Measurements from ENCODE around the gene ASTL.

Gene ASTL

DNA sequence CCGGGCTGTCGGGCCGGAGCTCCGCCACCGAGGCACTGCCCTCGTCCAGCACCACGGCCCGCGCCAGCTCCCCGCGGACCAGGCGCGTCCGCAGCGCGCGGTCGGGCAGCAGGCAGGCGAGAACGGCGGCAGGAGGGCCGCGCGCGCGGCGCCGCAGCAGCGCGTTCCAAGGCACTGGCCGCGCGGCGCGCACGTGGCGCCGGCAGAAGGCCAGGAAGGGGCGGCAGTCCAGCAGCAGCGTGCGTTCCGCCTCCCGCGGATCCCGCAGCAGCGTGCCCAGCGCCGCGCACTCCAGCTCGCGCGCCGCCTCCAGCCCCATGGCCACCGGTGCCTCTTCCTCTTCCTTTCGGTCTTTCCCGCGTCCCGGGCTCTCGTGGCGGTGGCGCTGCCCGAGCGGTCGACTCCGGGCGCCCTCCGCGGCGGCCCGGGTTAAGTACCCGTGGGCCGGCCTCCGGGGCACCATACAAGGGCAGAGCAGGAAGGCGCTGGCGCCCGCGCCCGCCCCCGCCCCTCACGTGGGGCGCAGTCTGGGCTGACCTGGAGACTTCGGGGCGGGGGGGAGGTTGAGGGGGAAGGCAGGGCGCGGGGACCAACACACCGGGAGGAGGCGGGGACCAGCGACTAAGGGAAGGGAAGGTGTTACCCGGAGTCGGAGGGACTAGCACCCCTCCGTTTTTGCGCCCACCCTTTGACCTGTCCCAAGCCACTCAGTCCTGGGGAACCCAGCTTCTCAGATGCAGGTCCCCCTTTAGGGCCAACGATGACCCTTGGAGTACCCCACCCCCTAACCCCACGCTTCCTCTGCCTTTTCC is 6.9 kb upstream of the ASTL start, which contains the start of gene DUSP2:
TSS of gene DUSP2 (minus strand) at position 405 of the 812 bp plus-strand sequence. CDS start at position 319, 86 bp downstream.
- DNase-seq: peak; percentile 94

DNA sequence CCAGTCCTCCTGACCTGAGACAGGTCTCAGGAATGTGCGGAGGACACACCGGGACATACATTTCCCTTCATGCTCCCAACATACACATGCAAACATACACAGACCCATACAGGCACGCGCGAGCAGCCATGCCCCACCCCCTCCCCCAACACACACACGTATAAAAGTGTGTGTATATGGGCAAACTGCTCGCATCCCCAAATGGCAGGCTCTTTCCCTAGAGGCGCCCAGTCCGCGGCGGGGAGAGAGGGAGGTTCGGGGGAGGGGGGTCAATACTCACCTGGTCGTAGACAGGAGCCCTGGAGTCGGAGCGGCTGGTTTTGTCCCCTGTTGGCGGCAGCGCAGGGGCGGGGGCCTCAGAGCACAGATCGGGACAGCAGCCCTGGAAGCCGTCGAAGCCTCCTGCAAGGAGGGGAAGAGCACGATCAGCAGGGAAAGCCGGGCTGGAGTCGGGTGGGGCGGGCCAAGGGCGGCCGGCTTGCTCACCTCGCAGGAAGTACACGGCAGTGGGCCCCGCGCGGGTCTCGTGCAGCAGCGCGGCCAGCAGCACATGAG is 6.3 kb upstream of the ASTL start:
- DNase-seq: peak; percentile 47

DNA sequence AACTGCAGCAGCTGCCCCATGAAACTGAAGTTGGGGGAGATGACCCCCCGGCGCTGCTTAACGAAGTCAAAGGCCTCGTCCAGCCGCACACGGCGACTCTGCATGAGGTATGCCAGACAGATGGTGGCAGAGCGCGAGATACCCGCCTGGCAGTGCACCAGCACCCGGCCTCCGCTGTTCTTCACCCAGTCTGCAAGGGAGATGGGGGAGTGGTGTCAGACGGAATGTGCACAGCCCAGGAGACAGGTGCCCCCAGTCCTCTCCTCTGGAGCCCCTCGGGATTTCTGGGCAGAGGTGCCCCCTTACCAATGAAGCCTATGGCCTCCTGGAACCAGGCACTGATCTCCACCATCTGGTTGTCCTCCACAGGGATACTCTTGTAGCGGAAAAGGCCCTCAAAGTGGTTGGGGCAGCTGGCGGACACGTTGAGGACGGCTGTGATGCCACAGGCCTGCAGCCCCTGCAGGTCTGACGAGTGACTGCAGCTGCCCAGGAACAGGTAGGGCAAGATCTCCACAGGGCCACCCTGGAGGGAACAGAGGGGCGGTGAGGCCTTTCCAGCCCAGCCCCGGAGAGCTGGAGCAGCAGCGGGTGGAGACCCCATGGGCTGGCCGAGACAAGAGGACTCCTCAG is 5.7 kb upstream of the ASTL start:
- peak; percentile 45 for DNase-seq

DNA sequence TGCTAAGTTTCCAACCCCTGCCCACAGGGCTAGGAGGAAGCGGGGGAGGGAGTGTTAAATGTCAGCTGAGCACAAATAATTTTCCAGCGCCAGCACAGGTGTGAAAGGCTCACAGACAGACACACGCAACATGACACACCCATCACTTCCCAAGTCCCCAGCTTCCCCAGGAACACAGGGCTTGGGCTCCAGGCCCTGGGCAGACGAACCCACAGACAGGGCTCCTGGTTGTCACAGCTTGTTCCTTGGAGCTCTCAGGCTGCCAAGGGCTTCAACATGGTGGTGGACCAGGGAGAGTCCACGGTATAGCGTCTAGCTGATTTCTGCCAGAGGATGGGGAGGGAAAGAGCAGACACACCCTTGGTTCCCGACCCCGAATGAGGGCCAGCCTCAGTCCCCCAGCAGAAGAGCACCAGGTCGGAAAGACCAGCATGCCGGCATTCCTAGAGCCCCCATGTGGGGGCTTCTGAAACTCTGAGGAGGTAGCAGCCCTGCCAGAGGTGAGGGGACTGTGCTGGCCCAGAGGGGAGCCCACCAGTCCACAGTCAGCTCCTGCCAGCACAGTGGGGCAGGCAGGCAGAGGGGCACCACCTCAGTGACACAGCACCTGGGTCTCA is 5.0 kb upstream of the ASTL start:
- DNase-seq: peak; percentile 39

DNA sequence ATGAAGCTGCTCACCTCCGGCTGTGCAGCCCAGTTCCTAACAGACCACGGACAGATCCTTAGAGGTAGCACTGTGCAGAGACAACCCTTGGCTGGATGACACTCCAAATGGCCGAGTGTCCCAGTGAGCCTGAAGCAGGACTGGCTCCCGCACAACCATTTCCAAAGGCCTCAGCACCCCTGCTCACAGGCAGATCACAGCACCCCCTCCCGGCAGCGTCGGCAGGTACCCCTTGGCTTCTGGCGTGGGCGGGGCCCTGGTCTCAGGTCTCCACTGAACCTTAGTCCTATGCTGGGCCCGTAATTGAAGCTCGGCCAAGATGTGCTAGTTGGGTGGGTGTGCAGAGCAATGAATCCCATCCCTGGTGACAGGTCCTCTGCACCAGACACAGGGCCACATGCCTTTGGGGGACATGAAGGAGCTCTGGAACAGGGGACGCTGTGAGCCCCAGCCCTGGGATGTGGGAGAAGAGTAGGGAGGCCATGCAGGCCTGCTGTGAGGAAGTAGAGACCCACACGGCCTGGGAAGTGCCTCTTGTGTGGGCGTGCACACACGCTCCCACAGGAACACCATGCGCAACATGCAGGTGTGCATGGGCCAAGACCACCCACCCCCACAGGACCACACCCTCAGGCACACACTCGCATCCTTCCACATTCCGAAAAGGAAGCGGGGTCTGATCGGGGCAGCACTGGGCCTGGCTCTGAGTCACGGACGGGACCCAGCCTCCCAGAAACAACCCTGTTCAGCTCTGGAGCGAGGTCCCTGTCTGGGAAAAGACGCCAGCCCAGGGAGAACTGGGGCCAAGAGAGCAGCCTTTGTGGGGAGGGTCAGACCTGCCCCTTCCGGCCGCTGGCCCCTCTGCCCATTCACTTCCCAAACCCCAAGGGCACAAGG is 4.2 kb upstream of the ASTL start:
- peak; percentile 77 for DNase-seq

DNA sequence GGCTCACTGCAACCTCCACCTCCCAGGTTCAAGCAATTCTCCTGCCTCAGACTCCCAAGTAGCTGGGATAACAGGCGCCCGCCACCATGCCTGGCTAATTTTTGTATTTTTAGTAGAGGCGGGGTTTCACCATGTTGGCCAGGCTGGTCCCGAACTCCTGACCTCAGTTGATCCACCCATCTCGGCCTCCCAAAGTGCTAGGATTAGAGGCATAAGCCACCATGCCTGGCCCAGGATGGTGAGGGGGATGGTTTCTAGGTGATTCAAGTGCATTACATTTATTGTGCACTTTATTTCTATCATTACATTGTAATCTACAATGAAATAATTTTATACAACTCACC is 3.3 kb upstream of the ASTL start:
- peak; percentile 21 for DNase-seq

DNA sequence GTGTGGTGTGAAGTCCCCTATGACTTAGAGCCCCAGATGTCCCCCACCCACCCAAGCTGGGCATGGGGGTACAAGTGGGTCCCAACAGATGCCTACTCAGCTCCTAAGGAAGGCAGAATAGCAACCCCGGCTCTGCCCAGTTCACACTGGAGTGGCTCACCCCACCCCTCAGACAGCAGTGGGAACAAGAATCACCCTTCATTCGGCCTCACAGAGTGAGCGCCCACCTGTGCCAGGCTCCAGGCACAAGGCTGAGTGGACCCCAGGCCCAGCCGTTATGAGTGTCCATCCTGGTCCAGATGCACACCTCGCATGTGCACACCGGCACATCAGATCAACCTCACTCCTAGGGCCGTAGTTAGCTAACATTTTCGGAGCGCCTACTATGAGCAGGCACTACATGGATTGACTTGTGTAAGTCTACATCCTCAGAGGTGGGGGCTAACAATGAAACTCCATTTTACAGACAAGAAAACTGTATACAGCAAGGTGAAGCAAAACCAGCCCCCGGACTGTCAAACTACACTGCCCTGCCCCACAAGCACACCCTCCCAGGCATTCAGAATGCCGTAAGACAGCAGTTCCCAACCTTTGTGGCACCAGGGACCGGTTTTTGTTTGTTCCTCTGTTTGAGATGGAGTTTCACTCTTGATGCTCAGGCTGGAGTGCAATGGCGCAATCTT is 2.8 kb upstream of the ASTL start:
- peak; percentile 39 for DNase-seq

DNA sequence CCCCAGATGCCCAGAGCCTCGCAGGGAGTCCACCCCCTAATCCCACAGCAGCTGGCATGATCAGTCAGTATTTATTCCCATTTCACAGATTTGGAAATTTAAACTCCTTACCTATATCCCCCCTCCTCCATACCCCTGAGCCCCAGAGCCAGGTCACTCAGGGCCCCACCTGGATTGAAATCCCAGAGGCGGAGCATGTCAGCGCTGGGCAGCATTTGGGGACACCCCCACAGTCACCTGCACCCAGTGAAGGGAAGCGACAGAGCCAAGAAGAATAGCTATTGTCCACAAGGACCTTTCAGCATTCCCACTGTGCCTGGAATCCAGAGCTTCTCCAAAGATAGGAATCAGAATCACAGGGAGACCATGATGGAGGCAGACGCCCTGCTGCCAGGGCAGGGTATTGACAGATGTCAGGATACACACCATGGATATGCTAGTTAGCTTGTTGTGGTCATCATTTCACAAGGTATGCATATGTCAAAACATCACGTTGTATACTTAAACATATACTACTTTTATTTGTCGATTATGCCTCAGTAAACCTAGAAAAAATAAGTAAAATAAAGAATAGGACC is 968 bp upstream of the ASTL start:
- DNase-seq: peak; percentile 19

DNA sequence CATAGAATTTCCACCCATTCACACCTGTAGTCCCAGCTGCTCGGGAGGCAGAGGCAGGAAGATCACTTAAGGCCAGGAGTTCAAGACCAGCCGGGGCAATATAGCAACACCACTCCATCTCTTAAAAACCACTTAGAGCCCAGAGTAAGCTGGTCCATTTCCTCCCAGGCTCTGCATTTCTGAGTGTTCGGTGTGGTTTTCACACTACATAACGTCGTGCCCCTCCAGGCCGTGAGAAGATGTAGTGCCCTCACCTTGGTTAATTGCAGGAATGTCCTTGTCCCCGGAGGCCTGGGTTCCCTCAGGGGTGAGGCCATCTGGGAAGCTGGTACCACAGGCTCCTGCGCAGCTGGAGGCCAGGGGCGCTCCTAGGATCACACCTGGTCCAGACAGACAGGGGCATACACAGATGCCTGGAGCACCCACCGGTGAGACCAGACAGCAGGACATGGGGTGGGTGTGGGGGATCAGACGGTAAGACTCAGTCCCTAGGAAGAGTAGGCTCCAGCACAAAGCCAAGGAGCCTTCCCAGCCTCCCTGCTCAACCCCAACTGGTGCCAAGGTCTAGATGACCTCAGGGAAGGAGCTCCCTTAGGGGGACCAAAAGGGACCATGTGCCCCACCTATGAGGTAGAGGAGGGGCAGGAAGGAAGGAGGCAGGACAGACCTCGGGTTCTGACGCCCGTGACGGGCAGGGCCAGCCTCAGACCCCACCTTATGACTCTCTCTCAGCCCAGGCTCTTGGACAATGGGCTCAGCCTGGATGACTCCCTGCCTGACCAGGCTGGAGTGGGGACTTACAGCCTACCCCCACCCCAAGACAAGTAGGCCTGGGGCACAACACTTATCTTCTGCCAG is 752 bp downstream of the ASTL start:
- peak; percentile 34 for DNase-seq

DNA sequence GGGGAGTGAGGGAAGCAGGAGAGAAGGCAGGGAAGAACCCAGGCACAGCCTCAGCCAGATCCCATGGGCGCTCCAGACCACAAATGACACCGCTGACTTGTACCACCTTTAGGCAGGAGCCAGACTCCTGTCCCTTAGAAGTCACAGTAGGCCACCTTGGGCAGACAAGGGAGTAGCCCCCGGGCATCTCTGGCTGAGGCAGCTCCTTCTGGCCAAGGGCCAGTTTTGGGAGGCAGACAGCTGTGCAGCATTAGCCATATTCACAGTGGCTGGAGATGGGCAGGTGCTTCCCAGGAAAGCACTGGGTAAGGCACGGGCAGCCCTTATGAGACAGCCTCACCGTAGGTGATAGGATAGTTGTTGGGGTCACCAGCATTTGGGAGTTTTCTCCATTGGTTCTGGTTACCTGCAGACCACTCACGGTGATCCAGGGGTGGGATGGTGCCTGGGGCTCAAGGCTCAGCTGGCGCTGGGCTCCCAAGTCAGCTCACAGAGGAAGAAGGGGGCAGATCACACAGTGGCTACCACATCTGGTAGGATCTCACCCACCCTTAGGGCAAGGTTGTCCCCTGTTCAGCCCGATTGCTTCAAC is 2.1 kb downstream of the ASTL start:
- DNase-seq: peak; percentile 23

DNA sequence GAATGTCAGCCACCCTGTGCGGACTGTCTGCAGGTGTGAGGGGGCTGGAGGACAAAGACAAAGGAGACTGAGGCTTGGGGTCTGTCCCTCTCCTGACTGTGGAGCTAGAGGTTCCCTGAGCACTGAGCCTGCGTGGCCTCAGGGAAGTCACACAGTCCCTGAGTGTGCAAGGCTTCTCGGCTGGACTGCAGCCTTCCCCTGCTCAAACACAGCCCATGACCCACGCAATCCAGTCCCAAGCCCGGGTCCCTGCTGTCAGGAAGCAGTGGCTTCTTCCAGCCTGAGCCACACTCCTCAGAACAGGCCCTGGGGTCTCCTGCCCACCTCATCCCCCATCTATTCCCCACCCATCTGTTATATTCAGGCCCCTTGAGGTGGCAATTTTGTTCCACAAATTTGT is 2.7 kb downstream of the ASTL start:
- DNase-seq: no peak

DNA sequence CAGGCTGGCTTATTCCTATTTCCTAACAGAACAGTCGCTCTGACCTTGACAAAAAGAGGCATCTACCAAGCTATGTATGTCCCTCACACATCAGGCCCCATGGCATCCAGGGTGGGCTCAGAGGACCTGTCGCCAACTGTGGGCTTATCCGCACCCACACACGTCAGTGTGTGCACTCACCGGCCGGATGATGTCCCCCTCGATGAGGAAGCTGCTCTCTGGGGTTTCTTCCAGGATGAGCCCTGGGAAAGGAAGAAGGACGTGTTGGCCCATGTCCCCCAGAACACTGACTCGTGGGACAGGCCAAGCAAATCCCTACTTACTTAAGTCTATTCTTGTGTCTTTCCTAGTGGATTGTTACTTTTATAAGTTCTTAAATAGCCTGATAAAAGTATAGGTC is 3.1 kb downstream of the ASTL start:
- DNase-seq: no peak

DNA sequence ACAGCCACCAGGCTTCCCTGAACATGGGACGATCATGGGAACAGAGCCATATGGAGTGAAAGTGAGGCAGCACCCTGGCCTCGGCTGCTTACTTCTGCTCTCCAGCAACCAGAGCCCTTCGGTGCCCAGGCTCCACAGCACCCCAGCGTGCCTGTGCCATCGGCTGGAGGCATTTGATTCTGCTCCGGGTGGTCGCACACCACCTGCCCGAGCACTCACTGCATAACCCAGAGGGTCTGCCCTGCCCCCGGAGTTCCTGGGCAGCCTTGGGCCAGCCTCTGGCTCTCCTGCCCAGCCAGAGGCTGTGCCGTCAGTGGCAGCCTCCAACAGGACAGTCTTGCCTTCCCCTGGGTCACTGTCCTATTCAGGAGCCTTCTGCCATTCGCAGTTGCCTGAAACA is 3.9 kb downstream of the ASTL start:
- DNase-seq: no peak

DNA sequence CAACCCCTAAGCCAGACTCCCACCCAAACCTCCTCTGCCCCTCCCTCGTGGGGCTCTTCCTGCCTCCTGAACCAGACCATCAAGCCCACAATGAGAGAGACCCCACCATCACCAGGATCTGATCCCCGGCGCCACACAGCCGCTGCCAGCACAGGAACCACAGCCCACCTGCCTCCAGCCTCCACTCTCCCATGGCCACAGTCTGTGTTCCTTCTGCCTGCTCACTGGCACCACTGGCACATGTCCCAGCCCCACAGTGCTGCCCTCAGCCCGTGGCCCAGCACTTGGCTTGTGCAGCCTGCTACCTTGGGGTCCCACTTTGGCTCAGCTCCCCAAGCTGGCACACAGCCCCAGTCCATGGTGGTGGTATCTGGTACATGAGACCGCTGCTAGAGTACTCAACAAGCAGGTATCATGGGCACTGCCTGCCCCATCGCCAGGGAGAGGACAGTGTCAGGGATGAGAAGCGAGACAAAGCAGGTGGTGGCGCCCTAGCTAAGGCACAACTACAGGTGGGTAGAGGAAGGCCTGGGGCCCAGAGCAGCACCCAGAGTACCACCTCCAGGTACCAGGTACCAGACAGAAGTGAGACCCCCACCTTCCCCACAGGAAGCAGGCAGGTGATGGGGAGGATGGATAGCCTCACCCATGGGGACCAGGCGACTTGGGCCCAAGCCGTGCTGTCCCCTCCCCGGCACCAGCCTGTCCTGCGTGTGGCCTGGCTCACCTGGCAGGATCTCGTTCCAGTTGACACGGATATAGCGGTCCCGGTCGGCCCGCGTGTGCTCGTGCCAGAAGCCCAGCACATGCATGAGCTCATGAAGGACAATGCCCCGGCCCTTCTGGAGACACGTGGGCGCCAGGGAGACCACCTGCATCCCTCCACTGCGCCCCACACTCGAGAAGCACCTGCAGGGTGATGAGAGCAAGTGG is 6.2 kb downstream of the ASTL start:
- no peak for DNase-seq

DNA sequence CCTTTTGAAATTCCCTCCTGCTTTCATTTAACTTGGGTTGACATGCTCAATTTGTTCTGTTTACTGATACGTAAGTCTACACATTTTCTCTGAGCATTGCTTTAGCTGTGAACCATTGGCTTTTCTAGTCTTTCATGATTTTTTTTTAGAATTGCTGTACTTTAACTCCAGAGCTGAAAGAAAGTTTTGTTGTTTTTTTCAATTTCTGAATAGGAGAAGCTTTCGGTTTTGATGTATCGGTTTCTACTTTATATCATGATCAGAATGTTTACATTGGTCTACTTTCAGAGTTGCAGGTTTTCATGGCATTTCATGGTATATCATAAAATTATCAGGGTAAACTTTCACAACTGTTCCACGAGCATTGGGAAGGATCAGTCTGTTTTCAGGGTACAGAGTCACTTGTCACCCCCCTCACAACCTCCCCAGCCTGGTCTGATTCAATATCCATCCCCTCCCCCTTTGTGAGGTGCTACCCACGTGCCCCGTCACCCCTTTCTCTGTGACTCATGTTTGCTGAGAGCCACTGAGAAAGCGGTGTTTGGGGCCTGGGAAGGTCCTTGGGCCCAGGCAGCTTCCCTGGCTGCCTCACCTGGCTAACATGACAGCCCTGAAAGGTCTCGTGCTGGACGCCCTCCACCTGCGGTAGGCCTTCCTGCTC is 7.0 kb downstream of the ASTL start:
- no peak for DNase-seq

DNA sequence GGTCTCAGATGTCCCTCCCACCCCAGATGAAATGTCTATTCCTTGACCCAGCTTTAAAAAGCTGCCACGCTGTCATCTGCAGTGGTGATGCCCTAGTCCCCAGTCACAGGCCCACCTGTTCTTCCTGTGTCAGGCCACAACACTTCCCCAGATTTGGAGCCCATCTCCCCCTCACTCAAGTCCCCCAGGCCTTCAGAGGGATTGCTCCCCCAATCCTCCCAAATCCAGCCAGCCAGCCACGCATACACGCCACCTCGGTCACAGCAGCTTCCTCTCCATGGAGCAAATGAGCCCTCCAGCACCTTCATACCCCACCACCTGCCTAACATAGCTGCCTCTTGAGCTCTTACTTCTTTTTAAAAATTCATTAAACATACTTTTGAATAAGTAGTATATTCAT is 7.8 kb downstream of the ASTL start:
- DNase-seq: no peak

DNA sequence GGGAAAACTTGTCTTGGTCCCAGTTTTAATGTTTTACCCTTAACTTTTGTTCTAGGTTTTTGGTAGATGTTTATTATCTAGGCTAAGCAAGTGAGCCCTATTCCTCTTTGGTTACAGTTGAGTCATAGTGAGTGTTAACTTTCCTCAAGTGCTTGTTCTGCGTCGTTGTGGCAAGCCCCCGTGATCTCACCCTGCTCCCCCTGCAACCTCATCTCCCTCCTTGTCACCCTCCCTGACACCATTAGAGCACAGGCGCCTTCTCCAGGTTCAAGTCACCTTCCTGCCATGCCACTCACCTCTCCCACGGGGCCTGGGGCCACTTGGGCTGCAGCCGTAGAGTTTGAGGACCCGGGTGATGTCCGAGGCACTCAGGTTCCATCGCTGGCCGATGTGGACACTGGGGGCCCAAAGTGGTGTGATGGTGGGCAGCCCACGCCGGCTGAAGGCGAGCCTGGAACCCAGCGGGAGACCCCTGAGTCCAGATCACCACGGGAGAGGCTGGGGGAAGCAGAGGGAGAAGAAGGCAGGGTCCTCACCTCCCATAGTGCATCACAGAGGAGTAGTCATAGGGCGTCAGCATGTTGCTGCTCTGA is 8.7 kb downstream of the ASTL start:
- DNase-seq: no peak

DNA sequence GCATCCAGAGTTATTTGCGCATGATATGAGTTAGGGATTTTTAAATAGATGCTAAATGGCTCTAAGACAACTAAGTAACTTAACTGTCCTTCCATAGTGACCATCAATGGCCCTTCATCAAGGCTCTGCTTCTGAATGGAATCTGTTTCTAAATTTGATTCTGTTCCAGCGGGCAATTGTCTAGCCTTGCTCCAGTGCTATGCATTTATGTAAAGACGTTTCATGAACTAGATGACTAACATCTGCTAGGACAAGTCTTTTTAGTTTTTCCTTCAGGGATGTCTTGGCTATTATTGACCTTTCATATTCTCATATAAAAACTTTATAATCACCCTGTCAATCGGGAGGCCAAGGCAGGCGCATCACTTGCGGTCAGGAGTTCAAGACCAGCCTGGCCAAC is 9.8 kb downstream of the ASTL start:
- no peak for DNase-seq

All from CD4-positive, alpha-beta T cell treated with Interleukin-12 subunit alpha and Interleukin-12 subunit beta, for 1 hour (primary cell).